Mesendoderm (in vitro differentiated cells): ENCODE measurements around the gene WDFY2.
"Not testable (repeated sequence)": the region's sequence is repeated elsewhere in the genome, so short reads cannot be mapped to it uniquely, and the experiment has no call there.

Source experiments
- DNase-seq: peaks from one replicate; pipeline ENCODE4 v3.0.0; 2013
- H2AK5ac ChIP-seq: 2 replicates; pipeline ENCODE4 v1.6.1; 2013; ENCODE audit warnings: low read length, inconsistent platforms
- H2BK120ac ChIP-seq: 2 replicates; pipeline ENCODE4 v1.6.1; 2013; ENCODE audit warnings: low read depth, mild to moderate bottlenecking, low read length, moderate library complexity, mixed read lengths
- H2BK15ac ChIP-seq: replicated peaks from 2 replicates; pipeline ENCODE4 v1.6.1; 2013; ENCODE audit warnings: low read depth, mild to moderate bottlenecking, moderate library complexity
- H2BK5ac ChIP-seq: 2 replicates; pipeline ENCODE4 v1.6.1; 2013; ENCODE audit warnings: low read length, inconsistent platforms
- H3K18ac ChIP-seq: 2 replicates; pipeline ENCODE4 v1.6.1; 2013; ENCODE audit warnings: mild to moderate bottlenecking, low read length, mixed read lengths
- H3K23ac ChIP-seq: one replicate; pipeline ENCODE4 v1.6.1; 2013; ENCODE audit warnings: low read length
- H3K27ac ChIP-seq: 2 replicates; pipeline ENCODE4 v1.5.1; 2013; ENCODE audit warnings: low read depth, mild to moderate bottlenecking, inconsistent platforms, low read length, moderate library complexity
- H3K27me3 ChIP-seq: 2 replicates; pipeline ENCODE4 v1.6.1; 2013; ENCODE audit warnings: low read length, control low read depth, mild to moderate bottlenecking, inconsistent platforms; ENCODE audit not compliant: insufficient read depth, poor library complexity
- H3K36me3 ChIP-seq: 2 replicates; pipeline ENCODE4 v1.6.1; 2013; ENCODE audit warnings: low read length, inconsistent platforms; ENCODE audit not compliant: control insufficient read depth, insufficient read depth
- H3K4ac ChIP-seq: one replicate; pipeline ENCODE4 v1.6.1; 2013; ENCODE audit warnings: low read depth, mild to moderate bottlenecking, low read length, moderate library complexity
- H3K4me1 ChIP-seq: 2 replicates; pipeline ENCODE4 v1.6.1; 2013; ENCODE audit warnings: low read depth, low read length, inconsistent platforms; ENCODE audit not compliant: control insufficient read depth
- H3K4me2 ChIP-seq: 2 replicates; pipeline ENCODE4 v1.6.1; 2013; ENCODE audit warnings: low read length
- H3K4me3 ChIP-seq: 2 replicates; pipeline ENCODE4 v1.5.1; 2013; ENCODE audit warnings: mild to moderate bottlenecking, low read length
- H3K56ac ChIP-seq: one replicate; pipeline ENCODE4 v1.6.1; 2013; ENCODE audit warnings: low read length
- H3K79me1 ChIP-seq: 2 replicates; pipeline ENCODE4 v1.6.1; 2013; ENCODE audit warnings: low read length, inconsistent platforms
- H3K79me2 ChIP-seq: 2 replicates; pipeline ENCODE4 v1.6.1; 2013; ENCODE audit warnings: mild to moderate bottlenecking, low read length; ENCODE audit not compliant: control insufficient read depth, insufficient read depth
- H3K9ac ChIP-seq: 2 replicates; pipeline ENCODE4 v1.6.1; 2013; ENCODE audit warnings: low read length, inconsistent platforms
- H4K5ac ChIP-seq: one replicate; pipeline ENCODE4 v1.6.1; 2013; ENCODE audit warnings: low read length
- H4K8ac ChIP-seq: one replicate; pipeline ENCODE4 v1.6.1; 2013; ENCODE audit warnings: low read depth, mild to moderate bottlenecking, control low read depth, low read length, moderate library complexity
- WGBS: extraction: QIAGEN DNeasy Blood & Tissue Kit; methylation state at CpG from one replicate; pipeline ENCODE4 v1.1.7; 2013; ENCODE audit warnings: low lambda C conversion rate, missing lambda C conversion rate; ENCODE audit not compliant: insufficient coverage; ENCODE audit errors: extremely low coverage; 5-methylcytosine and 5-hydroxymethylcytosine counted together

Gene WDFY2

GRCh38 chr13:51638216-51638871, 54.1 kb downstream of the WDFY2 start:
- no peak overlapping the region for H2BK15ac ChIP-seq
- H3K23ac ChIP-seq = no peak overlapping the region
- no peak overlapping the region for H3K4me2 ChIP-seq
- H3K79me1 ChIP-seq = peaks cover 2% of the 10 kb centered on the region
- no peak overlapping the region for H3K27ac ChIP-seq
- peak overlapping the region; percentile 40 for H4K8ac ChIP-seq
- H4K5ac ChIP-seq = no peak overlapping the region
- H2AK5ac ChIP-seq = no peak overlapping the region
- peak; percentile 25 for DNase-seq
- H3K9ac ChIP-seq = no peak overlapping the region
- H3K36me3 ChIP-seq = no peaks in the 10 kb centered on the region
- H3K4ac ChIP-seq = no peak overlapping the region
- no peak overlapping the region for H3K18ac ChIP-seq
- WGBS = no CpG with 5 or more reads among the region's 7 CpGs
- peaks cover 7% of the 10 kb centered on the region for H3K79me2 ChIP-seq
- H2BK5ac ChIP-seq = no peak overlapping the region
- no peak overlapping the region for H2BK120ac ChIP-seq
- H3K56ac ChIP-seq = no peak overlapping the region
- H3K4me1 ChIP-seq = peaks cover 2% of the 10 kb centered on the region
- H3K27me3 ChIP-seq = no peaks in the 10 kb centered on the region
- no peak overlapping the region for H3K4me3 ChIP-seq

GRCh38 chr13:51639171-51639570, 54.9 kb downstream of the WDFY2 start:
- Histone ChIP-seq H3K4me3 (no peak overlapping the region), H2AK5ac (no peak overlapping the region), H3K4me2 (no peak overlapping the region), H4K5ac (no peak overlapping the region), H3K9ac (no peak overlapping the region), H2BK15ac (no peak overlapping the region), H3K79me1 (peaks cover 2% of the 10 kb centered on the region), H3K4ac (no peak overlapping the region), H3K36me3 (no peaks in the 10 kb centered on the region), H3K79me2 (peaks cover 7% of the 10 kb centered on the region), H3K27me3 (no peaks in the 10 kb centered on the region), H2BK5ac (no peak overlapping the region), H3K4me1 (peaks cover 7% of the 10 kb centered on the region), H4K8ac (no peak overlapping the region), H3K56ac (no peak overlapping the region), H2BK120ac (no peak overlapping the region), H3K23ac (no peak overlapping the region), H3K18ac (no peak overlapping the region), H3K27ac (no peak overlapping the region)
- no CpG with 5 or more reads among the region's 1 CpG for WGBS
- DNase-seq = no peak

GRCh38 chr13:51640696-51641095, 56.4 kb downstream of the WDFY2 start:
- H3K4me2 ChIP-seq, H2AK5ac ChIP-seq, H3K56ac ChIP-seq, H3K27me3 ChIP-seq, H2BK5ac ChIP-seq, H3K79me1 ChIP-seq, H4K8ac ChIP-seq, H3K4me3 ChIP-seq, H4K5ac ChIP-seq, H3K27ac ChIP-seq, DNase-seq, H2BK120ac ChIP-seq, H2BK15ac ChIP-seq, H3K36me3 ChIP-seq, H3K23ac ChIP-seq, H3K9ac ChIP-seq, H3K4ac ChIP-seq, H3K18ac ChIP-seq: not testable (repeated sequence)
- H3K79me2 ChIP-seq = peaks cover 11% of the 10 kb centered on the region
- no CpG with 5 or more reads among the region's 5 CpGs for WGBS
- H3K4me1 ChIP-seq = peaks cover 14% of the 10 kb centered on the region

- Histone ChIP-seq H2BK120ac (no peak overlapping the region), H3K9ac (no peak overlapping the region), H3K27ac (no peak overlapping the region), H3K79me2 (peaks cover 18% of the 10 kb centered on the region), H2BK5ac (peak overlapping the region; percentile 49), H3K23ac (no peak overlapping the region), H3K36me3 (no peaks in the 10 kb centered on the region), H2BK15ac (no peak overlapping the region), H3K4me1 (peaks cover 17% of the 10 kb centered on the region), H3K4ac (no peak overlapping the region), H3K18ac (no peak overlapping the region), H3K27me3 (no peaks in the 10 kb centered on the region), H4K8ac (no peak overlapping the region), H3K56ac (no peak overlapping the region), H3K79me1 (peaks cover 11% of the 10 kb centered on the region), H4K5ac (no peak overlapping the region), H3K4me3 (no peak overlapping the region), H2AK5ac (no peak overlapping the region), H3K4me2 (no peak overlapping the region)
- peak; percentile 89 for DNase-seq
- WGBS = no CpG with 5 or more reads among the region's 3 CpGs
Measured at GRCh38 chr13:51643105-51643881, 59.0 kb downstream of the WDFY2 start.

GRCh38 chr13:51643882-51644281, 59.6 kb downstream of the WDFY2 start:
- H3K4ac ChIP-seq = no peak overlapping the region
- DNase-seq = peak; percentile 74
- no peak overlapping the region for H2AK5ac ChIP-seq
- WGBS = no CpG with 5 or more reads among the region's 1 CpG
- no peak overlapping the region for H3K4me2 ChIP-seq
- peak overlapping the region; percentile 31 for H3K27ac ChIP-seq
- H2BK5ac ChIP-seq = no peak overlapping the region
- no peak overlapping the region for H3K56ac ChIP-seq
- no peaks in the 10 kb centered on the region for H3K36me3 ChIP-seq
- no peak overlapping the region for H2BK120ac ChIP-seq
- H4K5ac ChIP-seq = no peak overlapping the region
- no peak overlapping the region for H3K9ac ChIP-seq
- H3K27me3 ChIP-seq = no peaks in the 10 kb centered on the region
- H3K79me1 ChIP-seq = peaks cover 11% of the 10 kb centered on the region
- H4K8ac ChIP-seq = no peak overlapping the region
- no peak overlapping the region for H2BK15ac ChIP-seq
- no peak overlapping the region for H3K23ac ChIP-seq
- peaks cover 18% of the 10 kb centered on the region for H3K79me2 ChIP-seq
- H3K4me3 ChIP-seq = no peak overlapping the region
- no peak overlapping the region for H3K18ac ChIP-seq
- peaks cover 17% of the 10 kb centered on the region for H3K4me1 ChIP-seq
